Measurements from ENCODE around the gene FMN1.

Gene FMN1

DNA sequence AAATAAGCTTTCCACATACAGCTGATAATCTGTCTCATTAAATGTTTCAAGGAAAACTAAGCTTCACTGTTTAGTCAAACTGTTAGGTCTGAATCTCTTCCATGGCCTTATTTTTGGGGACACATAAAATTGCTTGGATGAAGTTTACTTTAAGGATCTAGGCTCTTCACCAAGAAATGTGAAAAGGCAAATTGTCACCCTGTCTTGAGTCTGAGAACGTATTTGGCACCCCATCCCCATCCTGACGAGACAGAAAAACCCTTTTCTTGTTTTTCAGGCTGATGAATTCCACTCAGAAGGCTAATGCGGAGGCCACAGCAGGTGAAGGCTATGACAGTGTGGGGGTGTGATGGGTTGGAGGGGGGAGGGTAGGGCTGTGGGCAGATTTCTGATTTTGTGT, 250.1 kb downstream of the FMN1 start:
- peaks cover 18% of the 10 kb centered on the region for H3K4me1 Mint-ChIP-seq
- H3K36me3 Mint-ChIP-seq (ENCODE audit: low read depth): peaks cover 10% of the 10 kb centered on the region
- TF ChIP-seq, protein P1, sequence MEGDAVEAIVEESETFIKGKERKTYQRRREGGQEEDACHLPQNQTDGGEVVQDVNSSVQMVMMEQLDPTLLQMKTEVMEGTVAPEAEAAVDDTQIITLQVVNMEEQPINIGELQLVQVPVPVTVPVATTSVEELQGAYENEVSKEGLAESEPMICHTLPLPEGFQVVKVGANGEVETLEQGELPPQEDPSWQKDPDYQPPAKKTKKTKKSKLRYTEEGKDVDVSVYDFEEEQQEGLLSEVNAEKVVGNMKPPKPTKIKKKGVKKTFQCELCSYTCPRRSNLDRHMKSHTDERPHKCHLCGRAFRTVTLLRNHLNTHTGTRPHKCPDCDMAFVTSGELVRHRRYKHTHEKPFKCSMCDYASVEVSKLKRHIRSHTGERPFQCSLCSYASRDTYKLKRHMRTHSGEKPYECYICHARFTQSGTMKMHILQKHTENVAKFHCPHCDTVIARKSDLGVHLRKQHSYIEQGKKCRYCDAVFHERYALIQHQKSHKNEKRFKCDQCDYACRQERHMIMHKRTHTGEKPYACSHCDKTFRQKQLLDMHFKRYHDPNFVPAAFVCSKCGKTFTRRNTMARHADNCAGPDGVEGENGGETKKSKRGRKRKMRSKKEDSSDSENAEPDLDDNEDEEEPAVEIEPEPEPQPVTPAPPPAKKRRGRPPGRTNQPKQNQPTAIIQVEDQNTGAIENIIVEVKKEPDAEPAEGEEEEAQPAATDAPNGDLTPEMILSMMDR (IDR thresholded peaks at IDR 0.05; ENCODE audit: unreplicated experiment in 3 of 3): no peak
- no peak overlapping the region for H3K4me3 Mint-ChIP-seq
- no peaks in the 10 kb centered on the region for H3K27me3 Mint-ChIP-seq (ENCODE audit: low read depth)
- H3K9me3 Mint-ChIP-seq: peaks cover 4% of the 10 kb centered on the region
- H3K27ac Mint-ChIP-seq: no peak overlapping the region

DNA sequence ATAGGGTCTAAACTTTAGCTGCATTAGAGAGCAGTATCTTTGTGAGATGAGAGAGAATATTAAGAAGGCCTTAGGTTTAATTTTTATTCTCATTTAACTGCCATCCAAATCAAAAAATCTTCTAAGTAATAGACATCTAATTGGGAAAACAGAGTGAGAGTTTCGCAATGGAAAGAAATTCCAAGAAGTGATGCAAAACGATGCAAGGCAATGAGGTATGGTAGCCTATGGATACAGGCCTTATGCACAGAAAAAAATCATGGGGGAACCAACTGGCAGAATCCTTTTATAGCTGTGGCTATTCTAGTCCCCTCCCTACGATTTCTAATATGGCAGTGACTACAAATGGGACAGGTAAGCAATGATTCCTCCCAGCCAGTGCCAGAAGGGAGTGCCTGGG, 250.8 kb downstream of the FMN1 start:
- no peak overlapping the region for H3K27ac Mint-ChIP-seq
- H3K4me3 Mint-ChIP-seq: no peak overlapping the region
- TF ChIP-seq, protein P1 (IDR thresholded peaks at IDR 0.05; ENCODE audit: unreplicated experiment in 3 of 3): no peak
- peaks cover 6% of the 10 kb centered on the region for H3K36me3 Mint-ChIP-seq (ENCODE audit: low read depth)
- peaks cover 18% of the 10 kb centered on the region for H3K4me1 Mint-ChIP-seq
- H3K9me3 Mint-ChIP-seq: no peaks in the 10 kb centered on the region
- no peaks in the 10 kb centered on the region for H3K27me3 Mint-ChIP-seq (ENCODE audit: low read depth)

DNA sequence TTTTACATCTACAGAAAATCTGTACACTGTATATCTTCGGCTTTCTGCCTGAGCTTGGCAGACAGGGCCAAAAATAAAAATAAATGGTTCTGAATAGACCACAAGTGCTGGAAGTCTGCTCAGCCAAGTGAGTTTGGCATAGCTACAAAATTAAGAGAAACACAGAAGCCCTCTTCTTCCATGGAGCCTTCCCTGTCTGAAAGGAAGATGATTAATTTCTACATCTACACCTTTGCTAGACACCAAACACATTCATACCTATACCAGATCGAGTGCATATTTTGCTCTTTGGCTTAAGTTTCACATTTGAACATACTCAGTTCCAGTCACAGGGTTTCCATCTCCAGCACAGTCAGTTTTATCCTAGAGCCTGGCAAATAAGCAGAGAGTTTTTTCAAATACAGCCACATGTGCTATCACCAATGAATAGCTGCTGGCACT, 252.1 kb downstream of the FMN1 start:
- peaks cover 18% of the 10 kb centered on the region for H3K4me1 Mint-ChIP-seq
- TF ChIP-seq, protein P1 (IDR thresholded peaks at IDR 0.05; ENCODE audit: unreplicated experiment in 3 of 3): no peak
- peaks cover 2% of the 10 kb centered on the region for H3K9me3 Mint-ChIP-seq

DNA sequence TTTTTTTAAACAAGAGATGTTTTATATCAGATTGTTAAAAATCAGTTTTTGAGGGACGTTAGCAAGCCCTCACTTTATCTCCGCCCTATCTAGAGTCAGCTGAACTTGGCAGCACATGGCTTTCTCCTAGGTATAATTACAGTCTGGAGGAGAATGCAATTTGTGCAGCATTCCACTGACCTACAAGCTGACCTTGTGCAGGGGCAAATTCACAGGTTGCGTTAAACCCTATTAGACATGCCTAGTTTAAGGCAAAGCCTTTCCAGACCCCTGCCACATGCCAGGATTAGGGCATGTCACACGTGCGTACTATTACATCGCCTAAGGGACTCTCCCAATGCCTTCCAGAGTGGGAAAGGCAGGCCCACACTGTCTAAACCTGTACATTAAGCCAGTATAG, 252.7 kb downstream of the FMN1 start:
- Mint-ChIP-seq H3K9me3 (peaks cover 2% of the 10 kb centered on the region), H3K27ac (no peak overlapping the region), H3K36me3 (ENCODE audit: low read depth) (peaks cover 6% of the 10 kb centered on the region), H3K27me3 (ENCODE audit: low read depth) (no peaks in the 10 kb centered on the region), H3K4me3 (no peak overlapping the region), H3K4me1 (peaks cover 18% of the 10 kb centered on the region)
- TF ChIP-seq, protein P1 (IDR thresholded peaks at IDR 0.05; ENCODE audit: unreplicated experiment in 3 of 3): no peak

More for the DNA sequence above, 252.1 kb downstream of the FMN1 start:
- Mint-ChIP-seq H3K27me3 (ENCODE audit: low read depth) (no peaks in the 10 kb centered on the region), H3K27ac (no peak overlapping the region), H3K36me3 (ENCODE audit: low read depth) (peaks cover 6% of the 10 kb centered on the region), H3K4me3 (no peak overlapping the region)

DNA sequence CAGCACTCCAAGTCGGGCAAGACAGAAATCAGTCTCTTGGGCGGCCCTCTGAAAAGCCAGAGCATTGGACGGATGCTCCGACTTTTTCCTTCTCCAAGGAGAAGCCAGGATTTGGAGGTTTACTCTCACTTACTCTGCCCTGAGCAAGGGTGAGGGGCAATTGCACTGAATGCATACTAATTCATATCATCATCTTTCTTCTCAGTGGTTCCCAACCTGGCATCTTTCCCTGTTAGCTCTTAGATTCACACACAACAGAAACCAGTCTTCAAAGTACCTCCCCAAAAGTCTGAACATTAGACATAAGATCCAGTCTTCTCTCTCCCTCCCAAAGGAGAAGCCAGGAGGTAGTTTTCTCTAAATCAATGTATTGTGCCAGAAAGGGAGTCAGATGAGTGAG, 257.5 kb downstream of the FMN1 start:
- TF ChIP-seq, protein P1 (IDR thresholded peaks at IDR 0.05; ENCODE audit: unreplicated experiment in 3 of 3): no peak
- Mint-ChIP-seq H3K9me3 (peaks cover 16% of the 10 kb centered on the region), H3K4me3 (no peak overlapping the region), H3K27ac (no peak overlapping the region), H3K4me1 (peaks cover 8% of the 10 kb centered on the region), H3K27me3 (ENCODE audit: low read depth) (peaks cover 6% of the 10 kb centered on the region), H3K36me3 (ENCODE audit: low read depth) (peaks cover 12% of the 10 kb centered on the region)

DNA sequence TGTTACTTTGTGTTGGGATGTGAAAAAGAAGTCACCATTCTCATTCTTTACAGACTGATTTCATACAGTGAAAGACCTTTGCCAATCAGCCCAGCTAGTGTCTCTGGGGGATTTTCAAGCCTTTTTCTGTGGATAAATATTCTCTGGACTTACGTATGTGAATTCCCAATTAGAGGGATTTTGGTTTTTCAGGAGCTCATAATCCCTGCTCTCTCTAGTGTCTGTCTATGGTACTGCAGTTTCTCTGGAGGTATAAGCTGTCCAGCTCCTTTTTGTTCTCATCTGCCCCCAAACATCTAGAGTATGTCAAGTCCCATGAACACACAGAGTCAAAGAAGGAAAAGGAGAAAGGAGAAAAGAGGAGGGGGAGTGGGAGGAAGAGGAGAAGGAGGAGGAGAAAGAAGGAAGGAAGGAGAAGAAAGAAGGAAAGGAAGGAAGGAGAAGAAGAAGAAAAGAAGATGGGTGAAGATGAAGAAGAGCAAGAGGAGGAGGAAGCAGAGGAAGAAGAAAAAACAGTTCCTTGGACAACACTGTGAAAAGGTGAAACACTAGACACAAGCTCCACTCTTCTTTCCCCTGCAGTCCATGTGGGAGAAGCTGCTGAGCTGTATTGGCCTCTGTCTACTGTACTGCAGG, 258.1 kb downstream of the FMN1 start:
- Mint-ChIP-seq H3K4me3 (no peak overlapping the region), H3K36me3 (ENCODE audit: low read depth) (peaks cover 15% of the 10 kb centered on the region), H3K9me3 (peaks cover 20% of the 10 kb centered on the region), H3K4me1 (peaks cover 2% of the 10 kb centered on the region), H3K27me3 (ENCODE audit: low read depth) (peaks cover 6% of the 10 kb centered on the region), H3K27ac (no peak overlapping the region)
- TF ChIP-seq, protein P1 (IDR thresholded peaks at IDR 0.05; ENCODE audit: unreplicated experiment in 3 of 3): peak; percentile 22 to 30 (median 29)

Data from nephron (organoid).